HG03442 (cell line): ENCODE measurements around the gene UGGT2.
"Not testable (repeated sequence)": the region's sequence is repeated elsewhere in the genome, so short reads cannot be mapped to it uniquely, and the experiment has no call there.

Experiments
- ATAC-seq: cut with Tn5 transposase; IDR thresholded peaks from one replicate; pipeline ENCODE4 v1.9.1; 2021; ENCODE audit warnings: mild to moderate bottlenecking, moderate library complexity; ENCODE audit not compliant: unreplicated experiment

Gene UGGT2

GRCh38 chr13:95801825-95802224, 251.4 kb downstream of the UGGT2 start:
- ATAC-seq: no peak

DNA sequence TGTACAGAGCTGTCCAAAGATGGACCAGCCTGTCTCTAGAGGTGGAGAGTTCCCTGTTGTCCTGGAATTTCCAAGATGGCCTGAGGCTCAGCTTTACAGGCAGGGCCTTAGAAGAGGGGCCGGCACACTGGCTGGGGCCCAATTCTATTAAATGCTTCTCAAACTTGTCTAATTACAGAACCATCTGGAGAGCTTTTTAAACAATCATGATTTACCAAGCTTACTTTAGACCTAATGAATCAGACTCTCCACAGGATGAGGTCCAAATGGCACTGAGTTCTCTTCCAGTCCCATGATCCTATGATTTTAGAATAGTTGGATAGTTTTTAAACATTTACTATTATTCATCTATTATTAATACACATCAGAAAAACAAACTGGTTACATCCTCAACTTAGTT, 252.8 kb downstream of the UGGT2 start:
- no peak for ATAC-seq

GRCh38 chr13:95797016-95797415, 256.2 kb downstream of the UGGT2 start:
- ATAC-seq: no peak

DNA sequence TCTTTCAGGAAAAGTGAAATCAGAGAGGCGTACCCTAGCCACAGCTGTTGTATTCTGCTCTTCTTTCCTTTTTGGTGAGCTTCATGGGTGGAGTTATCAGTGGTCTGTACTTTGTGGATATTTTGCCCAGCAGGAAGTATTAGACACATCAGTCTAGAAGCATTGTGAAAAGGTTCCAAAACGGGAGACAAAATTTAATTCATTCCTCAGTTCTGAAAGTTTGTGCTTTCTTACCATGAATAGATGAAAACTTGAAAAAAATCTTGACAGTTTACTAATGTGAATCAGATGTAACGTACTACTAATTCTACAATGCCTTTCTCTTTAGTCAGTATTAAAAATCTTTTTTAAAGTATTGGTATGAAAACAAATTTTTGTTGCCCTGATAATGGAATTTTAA, 259.4 kb downstream of the UGGT2 start:
- no peak for ATAC-seq

- ATAC-seq: no peak
Observed at GRCh38 chr13:95793018-95793555, 260.1 kb downstream of the UGGT2 start.

DNA sequence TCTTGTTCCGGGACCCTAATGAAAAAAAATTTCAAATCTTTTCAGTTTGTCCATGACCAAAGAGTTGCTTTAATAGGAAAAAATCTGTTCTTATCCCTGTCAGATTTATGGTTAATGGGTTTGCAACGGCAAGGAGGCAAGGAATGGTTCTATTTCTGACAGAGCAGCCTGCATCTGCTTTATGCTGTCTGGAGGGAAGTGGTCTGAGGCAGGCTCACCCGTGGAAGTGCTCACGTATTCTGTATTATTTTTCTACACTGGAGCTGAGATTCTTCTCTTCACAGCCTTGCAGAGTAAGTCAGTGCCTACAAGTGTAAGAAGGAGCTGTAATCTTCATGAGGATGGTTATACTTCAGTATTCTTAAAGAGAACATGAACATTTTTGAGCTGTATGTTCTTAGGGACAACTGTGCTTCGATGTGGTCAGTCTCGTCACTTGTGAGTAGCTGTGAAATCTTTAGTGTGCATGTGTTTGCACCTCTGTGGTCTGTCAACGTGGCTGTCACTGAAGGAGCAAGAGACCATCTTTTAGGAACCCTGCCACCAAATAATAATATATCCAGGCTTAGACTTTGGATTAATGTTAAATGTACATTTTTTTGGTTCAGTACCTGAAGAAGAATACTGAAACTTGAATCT, 262.0 kb downstream of the UGGT2 start:
- ATAC-seq: no peak

DNA sequence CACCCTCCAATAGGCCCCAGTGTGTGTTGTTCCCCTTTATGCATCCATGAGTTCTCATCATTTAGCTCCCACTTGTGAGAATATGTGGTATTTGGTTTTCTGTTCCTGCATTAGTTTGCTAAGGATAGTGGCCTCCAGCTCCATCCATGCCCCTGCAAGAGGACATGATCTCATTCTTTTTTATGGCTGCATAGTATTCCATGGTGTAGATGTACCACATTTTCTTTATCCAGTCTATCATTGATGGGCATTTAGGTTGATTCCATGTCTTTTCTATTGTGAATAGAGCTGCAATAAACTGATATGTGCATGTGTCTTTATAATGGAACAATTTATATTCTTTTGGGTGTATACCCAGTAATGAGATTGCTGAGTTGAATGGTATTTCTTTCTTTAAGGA, 263.9 kb downstream of the UGGT2 start:
- ATAC-seq: not testable (repeated sequence)

- no peak for ATAC-seq
Observed at GRCh38 chr13:95788100-95788463, 265.1 kb downstream of the UGGT2 start.

GRCh38 chr13:95787356-95788099, 265.7 kb downstream of the UGGT2 start:
- no peak for ATAC-seq

GRCh38 chr13:95784900-95785290, 268.3 kb downstream of the UGGT2 start:
- no peak for ATAC-seq

- no peak for ATAC-seq
Observed at GRCh38 chr13:95784161-95784899, 268.9 kb downstream of the UGGT2 start.

- ATAC-seq: no peak
Observed at GRCh38 chr13:95783747-95784146, 269.5 kb downstream of the UGGT2 start.

DNA sequence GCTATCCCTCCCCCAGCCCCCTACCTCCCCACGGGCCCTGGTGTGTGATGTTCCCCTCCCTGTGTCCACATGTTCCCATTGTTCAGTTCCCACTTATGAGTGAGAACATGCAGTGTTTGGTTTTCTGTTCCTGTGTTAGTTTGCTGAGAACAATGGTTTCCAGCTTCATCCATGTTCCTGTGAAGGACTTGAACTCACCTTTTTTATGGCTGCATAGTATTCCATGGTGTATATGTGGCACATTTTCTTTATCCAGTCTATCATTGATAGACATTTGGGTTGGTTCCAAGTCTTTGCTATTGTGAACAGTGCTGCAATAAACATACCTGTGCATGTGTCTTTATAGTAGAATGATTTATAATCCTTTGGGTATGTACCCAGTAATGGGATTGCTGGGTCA, 271.3 kb downstream of the UGGT2 start:
- ATAC-seq: not testable (repeated sequence)

- ATAC-seq: no peak
Observed at GRCh38 chr13:95781016-95781415, 272.2 kb downstream of the UGGT2 start.

DNA sequence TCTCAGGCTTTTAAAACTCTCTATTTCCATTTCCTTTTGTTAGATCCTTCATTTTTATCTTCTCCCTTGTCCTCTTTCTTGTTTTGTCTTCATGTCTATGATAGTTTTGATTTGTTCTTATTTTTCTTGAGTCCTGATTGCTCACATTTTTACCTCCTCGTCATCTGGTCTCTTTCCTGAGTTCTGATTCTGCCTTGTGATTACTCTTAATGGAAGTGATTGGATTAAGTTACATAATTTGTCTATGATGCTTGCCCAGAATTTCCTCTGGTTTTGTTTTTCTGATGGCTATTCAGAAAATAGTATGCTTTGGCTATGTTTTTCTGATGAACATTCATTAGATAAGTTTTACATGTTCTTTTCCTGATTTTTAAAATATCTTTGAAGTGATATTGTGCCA, 273.7 kb downstream of the UGGT2 start:
- no peak for ATAC-seq

GRCh38 chr13:95771905-95772304, 281.3 kb downstream of the UGGT2 start:
- ATAC-seq: no peak

- no peak for ATAC-seq
Observed at GRCh38 chr13:95763601-95764000, 289.6 kb downstream of the UGGT2 start.

GRCh38 chr13:95762626-95763025, 290.6 kb downstream of the UGGT2 start:
- not testable (repeated sequence) for ATAC-seq

DNA sequence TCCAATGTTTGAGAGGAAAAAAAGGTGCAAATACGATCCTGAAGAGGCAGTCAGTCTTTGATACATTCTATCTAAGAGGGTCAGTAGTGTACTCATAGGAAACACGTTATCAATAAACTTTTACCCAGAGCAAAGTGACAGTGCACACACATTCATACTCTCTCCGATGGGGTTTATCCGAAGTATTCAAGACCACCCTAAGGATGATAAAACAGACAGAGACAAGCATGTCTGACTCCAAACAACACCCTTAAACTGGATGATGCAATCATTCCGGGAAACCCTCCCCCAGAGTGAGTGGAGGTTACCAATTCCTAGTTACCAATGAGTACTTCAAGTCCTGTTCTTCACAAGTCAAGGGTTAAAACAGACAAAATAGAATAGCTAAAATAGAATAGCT, 297.1 kb downstream of the UGGT2 start:
- ATAC-seq: no peak

DNA sequence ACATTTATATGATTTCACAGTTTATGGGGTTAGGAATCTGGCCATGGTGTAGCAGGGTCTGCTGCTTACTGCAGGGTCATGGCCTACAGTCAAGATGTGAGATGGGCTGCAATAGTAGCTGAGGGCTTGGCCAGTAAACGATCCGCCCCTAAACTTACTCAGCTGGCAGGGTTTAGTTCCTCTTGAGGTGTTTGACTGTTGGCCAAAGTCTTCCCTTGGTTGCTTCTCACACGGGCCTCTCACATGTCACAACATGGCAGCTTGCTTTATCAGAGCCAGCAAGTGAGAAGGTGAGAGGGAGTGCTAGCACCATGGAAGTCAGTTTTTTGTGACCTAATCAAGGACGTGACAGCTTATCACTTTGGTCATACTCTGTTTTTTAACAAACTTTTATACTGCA, 299.1 kb downstream of the UGGT2 start:
- no peak for ATAC-seq

DNA sequence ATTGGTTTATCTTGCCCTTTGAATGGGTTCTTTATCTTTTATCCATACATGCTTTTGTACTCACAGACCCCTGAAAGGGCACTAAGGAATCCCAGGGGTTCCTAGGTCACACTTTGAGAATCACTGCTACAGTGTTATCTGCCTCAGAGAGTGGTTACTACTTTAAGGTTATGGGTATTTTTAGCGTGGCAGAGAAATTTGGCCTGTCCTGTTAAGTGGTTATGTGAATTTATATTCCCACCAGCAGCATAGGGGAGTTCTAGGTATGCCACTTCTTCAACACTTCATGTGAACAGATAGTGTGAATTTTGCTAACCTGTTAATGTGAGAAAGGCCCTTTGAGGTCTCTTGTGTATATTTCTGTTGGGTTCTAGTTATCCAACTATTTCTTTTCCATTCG, 300.5 kb downstream of the UGGT2 start:
- ATAC-seq: no peak
